HL-60/S4 treated with retinoic acid at 250 ng/mL for 4 days and 3 days (cell line): ENCODE results near the gene PDZD8.
"Not testable (repeated sequence)": the region's sequence is repeated elsewhere in the genome, so short reads cannot be mapped to it uniquely, and the experiment has no call there.

Experiments
- in situ Hi-C: fragments of 300-500 bp; cut with MboI; formaldehyde crosslinking; loops from 2 replicates; pipeline ENCODE4 v1.7.0; 2022; ENCODE audit warnings: low sequenced_read_pairs

The PDZD8 gene

GRCh38 chr10:117257721-117258120 lies 117.5 kb downstream of the PDZD8 start:
- in situ Hi-C loops: no loop called here

DNA sequence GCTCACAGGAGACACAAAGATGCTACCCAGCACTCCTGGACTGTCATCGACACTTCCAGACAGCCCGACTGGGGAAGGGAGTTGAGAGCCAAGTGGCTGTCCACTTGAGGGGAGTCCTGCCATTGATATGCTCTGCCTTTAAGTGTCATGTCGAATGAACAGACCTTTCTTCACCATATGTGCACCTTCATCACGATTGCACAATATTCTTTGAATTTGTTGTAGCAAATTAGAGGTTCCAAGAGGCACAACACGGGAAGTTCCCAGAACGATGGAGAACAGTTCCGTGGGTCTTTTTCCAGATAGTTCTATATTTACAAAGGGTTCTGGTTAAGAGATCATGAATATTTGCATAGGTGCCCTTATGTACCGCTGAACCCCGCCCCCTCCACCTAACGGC lies 118.3 kb downstream of the PDZD8 start:
- in situ Hi-C loops: no loop called here

DNA sequence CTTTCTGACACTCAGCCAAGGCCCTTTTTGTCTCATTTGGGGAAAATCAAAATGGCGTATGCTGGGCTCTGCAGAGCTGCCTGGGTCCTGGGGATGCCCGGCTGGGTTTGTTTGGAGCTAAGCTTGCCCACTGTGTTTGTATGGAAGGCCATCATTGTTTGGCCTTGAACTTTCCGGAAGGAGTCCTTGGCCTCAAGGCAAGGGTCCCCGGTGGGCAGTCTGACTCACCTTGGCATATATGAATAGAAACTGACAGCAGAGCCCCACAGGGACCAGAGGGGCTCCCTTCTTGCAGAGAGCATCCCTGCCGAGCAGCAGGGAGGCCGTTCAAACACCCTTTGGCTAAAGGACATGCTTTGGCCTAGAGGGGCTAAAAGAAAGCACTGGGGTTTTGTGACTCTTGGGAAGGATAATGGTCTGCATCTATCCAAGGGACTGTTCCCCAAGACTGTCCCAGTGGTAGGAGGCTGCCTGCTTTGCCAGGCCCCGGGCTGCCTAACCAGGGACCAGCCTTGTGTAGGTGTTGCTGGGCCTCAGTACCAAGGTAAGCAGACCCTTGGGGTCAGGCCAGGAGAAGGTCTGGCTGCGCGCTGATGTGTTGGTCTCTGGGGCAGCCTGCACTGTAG lies 119.3 kb downstream of the PDZD8 start:
- in situ Hi-C loops: no loop called here

DNA sequence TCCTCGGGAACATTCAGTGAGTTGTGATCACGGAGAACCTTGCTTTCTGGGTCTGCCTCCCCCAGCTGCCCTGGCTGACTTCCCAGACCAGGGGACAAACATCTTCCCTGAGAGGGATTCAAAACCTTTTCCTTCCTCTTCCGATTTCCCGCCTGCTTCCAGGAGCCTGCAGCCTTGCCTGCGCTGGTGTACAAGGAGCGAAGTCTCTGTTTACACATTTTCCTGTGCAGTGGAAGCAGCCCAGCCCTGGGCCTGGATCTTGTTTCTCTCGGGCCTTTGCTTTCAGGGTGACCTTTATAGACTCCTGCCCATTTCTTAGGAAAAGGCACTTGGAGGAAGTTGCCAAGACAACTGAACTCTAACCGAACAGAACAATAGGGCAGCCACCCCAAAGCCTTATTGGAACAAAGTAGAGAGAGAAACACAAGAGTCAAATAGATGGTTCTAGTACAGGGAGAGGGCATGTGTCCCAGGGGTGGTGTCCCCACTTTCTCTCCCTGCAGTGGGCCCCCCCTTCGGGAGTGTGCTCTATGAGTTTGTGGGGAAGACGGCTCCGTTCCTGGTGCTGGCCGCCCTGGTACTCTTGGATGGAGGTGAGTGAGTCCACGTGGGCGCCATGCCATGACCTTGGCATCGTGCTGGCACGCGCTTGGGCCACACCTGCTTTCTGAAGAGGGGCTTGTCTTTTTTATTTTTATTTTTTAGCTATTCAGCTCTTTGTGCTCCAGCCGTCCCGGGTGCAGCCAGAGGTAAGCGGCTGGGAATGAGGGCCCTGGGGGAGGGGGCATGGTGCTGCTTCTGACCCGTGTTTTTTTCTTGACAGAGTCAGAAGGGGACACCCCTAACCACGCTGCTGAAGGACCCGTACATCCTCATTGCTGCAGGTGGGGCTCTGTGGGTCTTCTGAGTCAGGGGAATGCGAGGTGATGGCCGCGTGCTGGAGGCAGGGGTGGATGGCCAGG lies 120.2 kb downstream of the PDZD8 start:
- in situ Hi-C loops: no loop called here

DNA sequence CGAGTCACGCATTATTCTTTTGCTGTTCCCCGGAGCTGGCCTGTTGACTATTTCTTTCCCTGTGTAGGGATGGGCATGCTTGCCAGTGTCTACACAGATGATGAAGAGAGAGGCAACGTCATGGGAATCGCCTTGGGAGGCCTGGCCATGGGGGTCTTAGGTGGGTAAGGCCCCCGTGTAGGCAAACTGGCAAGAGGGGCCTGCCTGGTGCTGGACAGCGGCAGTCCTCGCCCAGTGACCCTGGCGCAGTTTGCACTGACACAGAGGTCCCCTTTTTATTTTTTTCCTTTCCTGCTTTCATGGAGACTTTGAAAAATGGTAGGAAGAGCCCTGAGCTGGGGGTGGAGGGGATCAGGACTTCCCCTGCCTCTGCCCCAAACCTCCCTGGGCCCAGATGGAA lies 120.9 kb downstream of the PDZD8 start:
- in situ Hi-C loops: no loop called here

- in situ Hi-C loops: no loop called here
These were observed 121.3 kb downstream of the PDZD8 start for GRCh38 chr10:117253908-117254307.

- in situ Hi-C loops: no loop called here
These were observed 124.8 kb downstream of the PDZD8 start for GRCh38 chr10:117250411-117250810.

DNA sequence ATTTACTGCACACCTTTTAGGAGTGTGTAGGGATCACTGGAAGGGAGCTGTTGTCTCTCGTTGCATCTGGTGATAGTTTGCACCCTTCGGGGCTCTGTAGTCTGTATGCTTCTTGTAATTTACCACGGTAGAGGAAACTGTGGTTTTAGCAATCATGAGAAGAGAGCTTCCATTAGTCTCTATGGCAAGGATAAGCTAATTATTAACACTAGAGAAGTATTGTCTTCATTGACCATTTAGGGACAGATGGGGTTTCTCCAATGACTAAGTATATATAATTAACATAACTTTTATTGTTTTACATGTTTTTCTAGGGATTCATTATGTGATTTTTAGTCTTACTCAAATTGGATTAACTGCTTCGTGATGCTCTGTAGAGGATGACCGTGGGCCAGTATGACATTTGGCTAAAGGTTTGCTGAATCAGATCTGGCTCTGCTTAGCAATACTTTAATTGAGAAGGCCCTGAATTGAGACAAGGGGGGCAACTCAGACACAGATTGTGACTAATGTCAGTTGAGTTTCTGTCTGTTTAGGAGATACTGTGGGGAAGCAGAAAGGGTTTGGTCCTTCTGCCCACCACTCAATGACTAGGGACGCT lies 125.6 kb downstream of the PDZD8 start:
- in situ Hi-C loops: no loop called here

DNA sequence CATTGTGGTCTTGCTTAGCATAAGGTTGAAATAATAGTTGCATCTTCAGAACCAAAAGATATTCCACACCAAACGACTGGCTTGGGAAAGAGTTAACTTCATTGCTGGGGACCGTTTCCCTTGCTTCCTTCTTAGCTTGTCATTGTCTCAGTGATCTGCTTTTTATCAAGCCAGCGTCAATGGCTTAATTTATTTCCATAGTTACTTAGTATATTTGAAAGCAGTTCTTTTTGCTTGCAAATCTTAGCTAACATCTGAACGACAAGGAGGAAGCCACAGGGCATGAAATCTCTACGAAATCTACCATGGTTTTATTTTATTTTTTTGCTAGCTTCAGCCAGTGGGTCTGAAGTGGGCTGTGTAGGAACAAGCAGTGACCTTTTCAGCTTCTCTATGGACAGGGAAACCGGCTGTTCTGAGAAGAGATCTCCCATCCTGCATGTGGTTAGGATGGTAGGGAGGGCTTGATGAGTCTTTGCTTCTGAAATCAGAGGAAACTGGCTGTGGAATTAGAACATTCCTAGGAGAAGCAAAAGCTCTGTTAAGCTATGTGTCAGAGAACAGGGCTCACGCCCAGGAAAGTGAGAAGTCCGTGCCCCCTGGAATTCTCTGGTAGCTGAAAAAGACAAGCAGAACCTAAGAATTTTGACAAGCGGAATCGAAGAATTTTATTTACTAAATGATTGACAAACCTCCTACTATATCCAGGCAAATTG lies 126.3 kb downstream of the PDZD8 start:
- in situ Hi-C loops: no loop called here

DNA sequence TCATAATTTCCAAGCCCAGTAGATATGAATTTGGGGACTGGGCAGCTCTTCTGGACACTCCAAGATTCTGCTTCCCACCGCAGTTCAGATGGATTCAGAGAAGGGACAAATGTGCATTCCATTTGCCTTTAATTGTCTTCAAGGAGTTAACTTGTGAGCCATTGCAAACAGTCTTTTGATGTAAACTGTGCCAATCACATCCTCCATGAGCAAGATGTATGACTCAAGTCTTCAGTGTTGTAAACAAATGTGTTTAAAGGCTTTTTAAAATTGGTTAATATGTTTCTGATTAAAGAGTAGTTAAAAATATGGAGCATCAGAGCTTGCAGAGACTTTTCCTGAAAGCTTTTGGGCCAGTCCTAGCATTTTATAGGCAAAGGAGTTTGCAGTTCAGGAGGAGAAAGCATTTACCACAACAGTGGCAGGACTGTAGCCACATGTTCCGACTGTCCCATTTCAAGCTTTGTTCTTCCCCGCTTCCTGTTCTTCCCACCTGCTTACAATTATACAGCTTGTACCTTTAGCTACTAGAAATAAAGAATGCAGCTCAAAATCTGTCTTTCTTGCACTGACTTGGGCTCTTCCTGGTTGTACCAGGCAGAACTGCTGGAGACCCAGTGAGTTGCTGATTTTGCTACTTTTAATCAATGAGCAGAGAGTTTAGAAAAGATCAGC lies 128.1 kb downstream of the PDZD8 start:
- in situ Hi-C loops: no loop called here

DNA sequence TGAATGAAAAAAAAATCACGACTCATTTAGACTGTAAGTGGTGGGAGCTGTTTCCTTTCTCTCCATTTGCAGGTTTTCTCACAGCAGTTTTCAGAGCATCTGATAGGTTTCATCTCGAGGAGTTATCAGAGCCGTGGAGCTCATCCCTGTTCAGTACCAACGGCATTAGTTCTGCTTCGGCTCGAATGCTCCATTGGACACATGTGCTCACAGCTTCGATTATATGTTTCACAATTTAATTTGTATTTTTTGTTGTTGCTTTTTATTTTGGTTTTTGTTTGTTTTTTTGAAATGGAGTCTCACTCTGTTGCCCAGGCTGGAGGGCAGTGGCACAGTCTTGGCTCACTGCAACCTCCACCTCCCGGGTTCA lies 132.8 kb downstream of the PDZD8 start:
- in situ Hi-C loops: no loop called here

DNA sequence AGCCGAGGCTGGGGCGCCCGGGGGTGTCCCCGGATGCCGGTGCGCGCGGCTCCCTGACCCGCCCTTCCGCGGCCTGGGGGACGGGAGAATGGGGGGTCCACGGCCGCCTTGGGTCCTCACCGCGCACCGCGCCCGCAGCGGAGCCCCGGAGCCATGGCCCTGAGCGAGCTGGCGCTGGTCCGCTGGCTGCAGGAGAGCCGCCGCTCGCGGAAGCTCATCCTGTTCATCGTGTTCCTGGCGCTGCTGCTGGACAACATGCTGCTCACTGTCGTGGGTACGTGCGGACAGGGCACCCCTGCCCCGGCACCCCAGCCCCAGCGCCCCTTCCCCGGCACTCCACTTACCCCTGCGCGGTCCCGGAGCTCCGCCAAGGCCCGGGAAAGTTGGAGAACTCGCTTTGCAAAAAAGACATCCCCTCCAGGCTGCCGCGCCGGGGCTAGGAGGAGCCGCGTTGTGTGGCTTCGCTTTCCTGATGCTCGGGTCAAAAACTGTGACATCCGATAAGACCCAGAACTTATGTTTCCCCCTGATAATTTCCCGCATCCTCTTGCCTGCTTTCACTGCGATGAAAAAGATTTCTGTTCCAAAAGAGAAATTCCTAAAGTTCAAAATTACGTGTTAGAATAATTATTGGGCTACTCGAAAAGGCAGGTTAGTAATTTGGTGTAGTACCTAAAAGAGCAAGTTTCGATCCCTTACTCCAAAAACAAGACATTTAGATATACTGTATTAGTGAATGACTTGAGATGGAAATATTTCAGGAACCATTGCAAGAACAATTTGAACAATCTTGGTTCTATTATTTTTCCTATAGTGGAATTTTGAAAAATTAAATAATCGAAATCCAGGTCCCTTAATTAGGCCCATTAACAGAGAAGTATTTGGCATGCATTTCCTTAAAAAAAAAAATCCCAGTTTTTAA lies 133.4 kb downstream of the PDZD8 start:
- in situ Hi-C loops: no loop called here

- in situ Hi-C loops: no loop called here
These were observed 134.4 kb downstream of the PDZD8 start, which contains the start of gene SLC18A2 for GRCh38 chr10:117240621-117241529. TSS of gene SLC18A2 (plus strand) at chr10:117241114. CDS start at chr10:117241694, 580 bp downstream.

DNA sequence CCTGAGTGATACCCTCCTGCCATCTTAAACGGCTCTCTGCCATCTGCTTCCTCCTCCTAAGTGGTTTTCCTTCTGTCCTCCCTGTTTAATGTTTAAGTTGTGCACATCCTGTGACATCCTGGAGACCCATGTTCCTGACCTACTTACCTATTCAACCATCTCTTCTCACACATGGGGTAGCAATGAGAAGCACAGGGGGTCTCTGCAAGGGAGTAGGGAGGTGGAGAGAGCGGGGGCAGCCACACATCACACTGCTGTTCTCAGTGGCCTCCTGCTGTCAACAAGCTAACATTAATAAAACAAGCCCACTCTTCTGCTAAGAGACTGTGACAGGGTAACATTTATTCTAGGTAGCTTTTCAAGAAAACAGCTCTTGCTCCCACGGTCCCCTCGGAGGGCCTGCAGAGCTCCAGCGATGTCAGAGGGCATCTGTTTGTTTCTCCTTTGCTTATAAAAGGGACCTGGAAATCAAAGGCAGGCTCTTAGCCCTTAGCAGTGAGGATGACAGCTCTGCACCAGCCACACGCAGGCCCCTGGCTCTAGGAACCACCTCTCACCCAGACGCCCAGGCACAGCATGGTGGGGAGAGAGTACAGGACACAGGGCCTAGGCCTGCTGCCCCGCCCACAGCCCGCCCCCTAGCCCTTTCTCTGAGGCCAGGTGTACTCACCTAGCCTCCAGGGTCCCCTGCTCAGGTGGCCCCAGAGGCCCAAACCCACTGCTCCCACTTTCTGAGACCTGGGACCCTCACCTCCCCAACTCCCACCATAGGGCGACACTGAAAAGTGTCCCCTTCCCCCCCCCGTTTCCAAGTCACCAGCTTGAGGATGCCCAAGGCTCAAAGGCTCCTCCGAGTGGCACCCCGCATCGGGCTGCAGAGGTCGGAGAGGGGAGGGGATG lies 135.3 kb downstream of the PDZD8 start:
- in situ Hi-C loops: no loop called here

GRCh38 chr10:117239051-117239450 lies 136.2 kb downstream of the PDZD8 start:
- in situ Hi-C loops: no loop called here

GRCh38 chr10:117237401-117237991 lies 137.7 kb downstream of the PDZD8 start:
- in situ Hi-C loops: no loop called here

- in situ Hi-C loops: not testable (repeated sequence)
These were observed 145.1 kb downstream of the PDZD8 start for GRCh38 chr10:117230107-117230506.
